Mammary epithelial cell (primary cell): ENCODE data around the gene HAO2.

Experiments
- EZH2 ChIP-seq: IDR thresholded peaks from 2 replicates; pipeline ENCODE4 v1.6.1; 2012; ENCODE audit warnings: low read length, inconsistent platforms, borderline replicate concordance
- TF ChIP-seq, protein P1 (sequence below), 2 donors: IDR thresholded peaks in 1 of 2; conservative IDR thresholded peaks in 1 of 2; 2 replicates each; pipeline ENCODE4 v1.5.1; 2011 to 2012; ENCODE audit warnings: inconsistent platforms in 2 of 2, low read length in 2 of 2, mild to moderate bottlenecking in 2 of 2, control low read depth in 1 of 2, low read depth in 1 of 2; ENCODE audit not compliant: insufficient read depth in 1 of 2; ENCODE audit errors: extremely low read depth in 1 of 2

DNA sequence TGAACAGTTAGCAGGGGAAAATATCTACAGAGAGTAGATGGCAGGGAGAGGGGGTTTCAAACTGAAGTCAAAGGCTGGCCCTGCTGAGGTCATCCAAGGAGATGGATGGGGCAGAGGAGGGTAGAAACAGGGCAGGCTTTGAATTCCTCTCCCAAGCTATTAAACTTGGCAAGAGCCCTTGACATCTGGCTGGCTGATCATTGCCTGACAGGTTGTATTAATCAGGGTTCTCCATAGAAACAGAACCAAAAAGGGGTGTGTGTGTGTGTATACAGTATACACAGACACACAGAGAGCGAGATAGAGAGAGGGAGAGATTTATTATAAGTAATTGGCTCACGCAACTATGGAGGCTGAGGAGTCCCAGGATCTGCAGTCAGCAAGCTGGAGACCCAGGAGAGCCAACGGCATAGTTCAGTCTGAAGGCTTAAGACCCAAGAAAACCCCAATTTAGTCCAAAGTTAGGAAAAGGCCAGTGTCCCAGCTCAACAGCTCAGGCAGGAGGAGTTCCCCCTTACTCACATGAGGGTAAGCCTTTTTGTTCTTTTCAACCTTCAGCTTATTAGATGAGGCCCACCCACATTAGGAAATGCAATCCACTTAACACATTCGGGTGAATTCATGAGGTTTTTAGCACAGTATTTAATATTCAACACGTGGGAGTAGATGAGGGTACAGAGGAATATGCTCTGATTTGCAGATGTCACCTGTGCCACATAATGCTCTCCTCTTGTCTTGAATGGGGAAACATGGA is 46.7 kb upstream of the HAO2 start:
- TF ChIP-seq, protein P1, sequence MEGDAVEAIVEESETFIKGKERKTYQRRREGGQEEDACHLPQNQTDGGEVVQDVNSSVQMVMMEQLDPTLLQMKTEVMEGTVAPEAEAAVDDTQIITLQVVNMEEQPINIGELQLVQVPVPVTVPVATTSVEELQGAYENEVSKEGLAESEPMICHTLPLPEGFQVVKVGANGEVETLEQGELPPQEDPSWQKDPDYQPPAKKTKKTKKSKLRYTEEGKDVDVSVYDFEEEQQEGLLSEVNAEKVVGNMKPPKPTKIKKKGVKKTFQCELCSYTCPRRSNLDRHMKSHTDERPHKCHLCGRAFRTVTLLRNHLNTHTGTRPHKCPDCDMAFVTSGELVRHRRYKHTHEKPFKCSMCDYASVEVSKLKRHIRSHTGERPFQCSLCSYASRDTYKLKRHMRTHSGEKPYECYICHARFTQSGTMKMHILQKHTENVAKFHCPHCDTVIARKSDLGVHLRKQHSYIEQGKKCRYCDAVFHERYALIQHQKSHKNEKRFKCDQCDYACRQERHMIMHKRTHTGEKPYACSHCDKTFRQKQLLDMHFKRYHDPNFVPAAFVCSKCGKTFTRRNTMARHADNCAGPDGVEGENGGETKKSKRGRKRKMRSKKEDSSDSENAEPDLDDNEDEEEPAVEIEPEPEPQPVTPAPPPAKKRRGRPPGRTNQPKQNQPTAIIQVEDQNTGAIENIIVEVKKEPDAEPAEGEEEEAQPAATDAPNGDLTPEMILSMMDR (conservative IDR thresholded peaks at IDR 0.05 in 1 of 2, IDR thresholded peaks at IDR 0.05 in 1 of 2; ENCODE audit: extremely low read depth in 1 of 2, insufficient read depth in 1 of 2, low read depth in 1 of 2, low read length in 2 of 2): no peak
- TF ChIP-seq EZH2: no peak
